M059J (cell line): ENCODE results near the gene SEC14L3. TPM values are rescaled to one million over a fixed set of nuclear protein-coding genes. Genes with fewer than 3 reads are reported as not detected.
A peak's percentile ranks its signal among the peaks of the same experiment; 100 is the strongest.
"Not testable (repeated sequence)": the region's sequence is repeated elsewhere in the genome, so short reads cannot be mapped to it uniquely, and the experiment has no call there.

Experiments
- DNase-seq: peaks from one replicate; pipeline ENCODE4 v3.0.0-alpha.2; 2012; ENCODE audit warnings: low read depth
- total RNA-seq: library from RNA; depleted of rRNA; stranded (reverse); fragments of >200 nt; shearing (Covaris generic); gene quantifications from 2 replicates; pipeline ENCODE4 v1.2.3, GENCODE V29; 2014

SEC14L3 gene
- total RNA-seq, 1 experiment from 2014 or later, result not detected

DNA sequence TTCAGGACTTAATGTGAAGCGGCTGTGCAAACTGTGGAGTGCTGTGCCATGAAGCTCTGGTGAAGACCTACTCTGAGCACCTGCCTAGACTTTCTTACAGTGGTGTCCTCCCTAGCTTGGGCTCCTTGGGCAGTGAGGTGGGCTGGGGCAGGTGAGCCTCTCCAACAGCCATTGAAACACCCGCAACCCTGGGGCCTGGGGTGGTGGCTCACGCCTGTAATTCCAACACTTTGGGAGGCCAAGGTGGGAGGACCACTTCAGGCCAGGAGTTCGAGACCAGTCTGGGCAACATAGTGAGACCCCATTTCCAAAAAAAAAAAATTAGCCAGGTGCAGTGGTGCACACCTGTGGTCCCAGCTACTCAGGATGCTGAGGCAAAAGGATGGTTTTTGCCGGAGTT lies 14.3 kb upstream of the SEC14L3 start:
- DNase-seq, result no peak

DNA sequence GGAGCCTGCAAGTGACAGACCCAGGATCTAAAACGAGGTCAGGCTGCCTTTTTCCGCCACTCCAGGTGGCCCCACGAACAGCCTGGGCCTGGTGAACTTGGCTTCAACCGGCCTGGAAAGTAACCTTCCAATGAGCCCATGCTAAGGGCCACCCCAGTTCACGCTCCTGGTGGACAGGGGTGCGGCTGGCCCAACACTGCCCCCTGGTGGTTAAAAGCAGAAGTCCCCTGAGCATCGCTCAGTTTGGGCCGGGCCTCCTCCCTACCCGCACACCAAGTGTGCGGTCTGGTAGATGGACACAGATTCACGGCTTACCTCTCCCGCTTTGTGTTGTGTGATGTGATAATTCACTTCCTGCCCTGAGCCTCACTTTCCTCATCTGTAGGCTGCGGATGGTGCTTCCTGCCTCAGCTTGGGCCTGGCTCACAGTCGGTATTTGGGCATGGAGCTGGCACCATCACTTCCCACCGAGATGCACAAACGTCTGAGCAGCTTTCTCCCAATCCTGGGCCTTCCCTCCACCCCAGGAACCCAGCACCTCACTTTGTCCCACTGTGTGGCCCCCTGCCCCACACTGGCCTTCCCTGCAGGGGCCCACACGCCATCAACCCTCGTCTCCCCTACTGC lies 13.7 kb upstream of the SEC14L3 start:
- peak; percentile 41 for DNase-seq

DNA sequence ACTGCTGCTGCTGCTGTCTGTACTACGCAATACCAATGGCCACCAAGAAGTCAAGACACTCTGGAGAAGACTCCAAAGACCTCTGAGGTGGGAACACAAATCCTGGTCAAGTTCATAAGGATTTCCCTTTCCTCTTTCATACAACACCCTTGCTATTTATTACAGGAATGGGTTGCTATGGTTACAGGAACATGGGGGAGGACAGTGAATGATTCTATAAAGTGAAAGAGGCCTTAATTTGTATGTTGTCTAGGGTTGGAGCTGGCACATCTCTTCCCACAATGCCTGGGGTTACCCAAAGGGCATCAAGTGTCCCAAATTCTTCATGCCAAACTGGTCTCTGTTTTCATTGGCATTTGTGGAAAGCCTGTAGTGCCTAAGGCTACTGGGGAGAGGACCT lies 11.4 kb upstream of the SEC14L3 start:
- DNase-seq, result peak; percentile 21

GRCh38 chr22:30481711-30482110 lies 9.9 kb upstream of the SEC14L3 start:
- DNase-seq, result peak; percentile 65

- DNase-seq, result no peak
Measured at GRCh38 chr22:30479981-30480380, 8.2 kb upstream of the SEC14L3 start.

- DNase-seq, result peak; percentile 51
Measured at GRCh38 chr22:30474683-30475424, 3.0 kb upstream of the SEC14L3 start.

DNA sequence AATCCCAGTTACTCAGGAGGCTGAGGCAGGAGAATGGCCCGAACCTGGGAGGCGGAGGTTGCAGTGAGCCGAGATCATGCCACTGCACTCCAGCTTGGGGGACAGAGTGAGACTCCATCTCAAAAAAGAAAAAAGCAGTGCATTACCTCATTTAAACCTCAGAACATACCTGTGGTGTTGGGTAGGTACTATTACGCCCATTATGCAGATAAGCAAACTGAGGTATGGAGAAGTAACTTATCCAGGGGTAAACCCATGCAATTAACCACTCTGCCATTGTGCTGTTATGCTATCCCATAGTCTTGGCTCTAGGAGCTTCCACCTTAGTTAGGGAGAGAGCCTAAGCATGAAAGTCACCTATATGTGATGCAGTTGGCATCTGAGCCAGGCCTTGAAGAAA lies 2.3 kb upstream of the SEC14L3 start:
- DNase-seq, result no peak

DNA sequence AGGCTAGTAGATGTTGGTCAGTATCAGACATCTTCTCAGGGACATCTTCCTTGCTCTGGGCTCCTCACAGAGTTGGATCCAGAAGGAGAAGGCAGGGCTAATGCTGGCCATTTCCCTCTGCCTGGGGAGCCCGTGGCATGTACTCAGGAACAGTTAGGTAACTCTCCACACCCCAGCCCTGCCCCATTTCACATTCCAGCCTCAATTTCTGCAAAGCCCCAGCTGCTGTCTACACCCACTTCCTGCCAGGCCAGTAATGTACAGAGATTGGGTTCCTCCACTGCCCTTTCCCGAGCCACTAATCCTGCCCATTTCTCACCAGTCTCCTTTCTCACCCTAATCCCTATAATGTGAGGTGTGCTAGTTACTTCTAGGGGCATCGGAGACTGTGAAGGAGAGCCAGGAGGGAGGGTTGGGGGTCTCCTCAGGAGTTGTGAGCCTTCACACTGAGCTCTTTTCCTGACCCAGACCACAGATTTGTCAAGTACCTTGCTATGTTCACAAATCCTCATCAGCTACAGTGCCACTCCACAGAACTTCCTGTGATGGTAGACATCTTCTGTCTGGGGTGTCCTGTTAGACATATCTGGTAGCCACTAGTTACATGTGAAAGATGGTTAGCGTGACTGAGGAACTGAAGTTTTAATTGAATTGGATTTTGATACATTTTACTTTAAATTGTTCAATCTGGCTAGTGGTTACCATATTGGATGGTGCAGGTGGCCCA lies 1.3 kb upstream of the SEC14L3 start:
- DNase-seq, result no peak

DNA sequence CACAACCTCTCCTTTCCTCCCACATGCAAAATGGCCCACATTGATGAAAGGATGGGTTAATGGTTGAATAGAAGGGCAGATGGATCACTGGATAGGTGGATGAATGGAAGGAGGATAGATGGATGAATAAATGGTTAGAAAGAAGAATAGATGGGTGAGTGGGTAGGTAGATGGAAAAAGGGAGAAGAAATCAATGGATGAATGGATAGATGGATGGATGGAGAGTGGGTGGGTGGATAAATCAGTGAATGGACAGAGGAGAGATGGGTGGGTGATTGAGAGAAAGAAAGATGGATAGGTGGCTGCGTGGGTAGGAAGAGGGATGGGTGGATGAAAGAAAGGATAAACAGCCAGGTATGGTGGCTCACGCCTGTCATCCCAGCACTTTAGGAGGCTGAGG lies 1.2 kb downstream of the SEC14L3 start:
- DNase-seq, result no peak

DNA sequence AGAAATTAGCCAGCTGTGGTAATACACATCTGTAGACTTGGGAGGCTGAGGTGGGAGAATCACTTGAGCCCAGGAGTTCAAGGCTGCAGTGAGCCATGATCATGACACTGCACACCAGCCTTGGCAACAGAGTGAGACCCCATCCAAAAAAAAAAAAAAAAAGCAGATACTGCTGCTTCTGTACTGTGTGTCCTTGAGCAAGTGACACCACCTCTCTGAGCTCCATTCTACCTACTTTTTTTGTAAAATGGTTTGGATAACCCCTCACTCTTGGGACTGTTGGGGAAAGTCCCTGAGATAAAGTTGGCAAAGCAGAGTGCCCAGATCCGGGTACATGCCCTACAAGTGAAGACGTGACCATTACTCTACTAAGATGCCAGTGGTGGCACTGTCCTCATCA lies 2.7 kb downstream of the SEC14L3 start:
- no peak for DNase-seq

DNA sequence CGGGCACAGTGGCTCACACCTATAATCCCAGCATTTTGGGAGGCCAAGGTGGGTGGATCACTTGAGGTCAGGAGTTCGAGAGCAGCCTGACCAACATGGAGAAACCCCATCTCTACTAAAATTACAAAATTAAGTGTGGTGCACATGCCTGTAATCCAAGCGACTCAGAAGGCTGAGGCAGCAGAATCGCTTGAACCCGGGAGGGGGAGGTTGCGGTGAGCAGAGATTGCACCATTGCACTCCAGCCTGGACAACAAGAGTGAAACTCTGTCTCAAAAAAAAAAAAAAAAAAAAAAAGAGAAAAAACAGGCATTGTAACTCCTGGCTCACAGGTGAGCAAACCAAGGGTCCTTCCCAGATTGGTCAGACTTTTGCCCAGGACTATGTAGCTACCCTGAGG lies 11.3 kb downstream of the SEC14L3 start:
- DNase-seq, result not testable (repeated sequence)

GRCh38 chr22:30460147-30460546 lies 11.7 kb downstream of the SEC14L3 start:
- no peak for DNase-seq

DNA sequence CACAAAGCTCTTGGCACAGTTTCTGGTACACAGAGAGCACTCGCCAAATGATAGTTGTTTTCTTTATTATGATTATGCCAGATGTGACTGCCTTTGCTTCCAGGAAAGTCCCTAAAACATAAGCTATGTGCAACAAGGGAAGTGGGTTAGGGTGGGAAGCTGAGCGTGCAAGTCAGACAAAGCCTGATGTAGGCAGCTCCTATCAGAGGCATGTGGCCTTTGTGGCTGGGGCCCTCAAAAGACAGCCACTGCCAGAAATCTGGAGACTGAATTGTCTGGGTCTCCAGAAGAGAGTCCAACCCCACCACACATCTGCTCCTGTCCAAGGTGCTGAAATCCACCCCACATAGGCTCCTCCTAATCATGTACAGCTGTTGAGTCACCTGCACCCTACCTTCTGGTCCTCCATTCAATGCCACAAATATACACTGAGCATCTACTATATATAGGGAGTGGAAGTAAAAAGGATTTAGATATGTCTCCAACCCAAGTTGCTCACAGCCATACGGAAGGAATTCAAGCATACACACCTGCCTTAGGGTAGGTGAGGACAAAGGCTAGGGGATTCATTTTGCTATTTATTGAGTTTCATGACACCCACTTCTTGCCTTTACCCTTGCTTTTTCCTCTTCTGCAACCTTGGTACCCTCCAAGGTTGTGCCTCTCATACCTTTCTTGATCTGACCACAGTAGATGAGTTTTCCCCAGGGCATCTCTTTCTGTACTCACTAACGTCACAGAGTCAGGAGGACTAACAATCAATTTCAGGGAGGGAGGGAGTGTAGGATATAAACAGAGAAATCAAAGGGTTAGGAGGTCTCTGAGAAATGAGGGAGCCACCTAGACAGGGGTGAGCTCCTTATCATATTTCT lies 12.4 kb downstream of the SEC14L3 start:
- peak; percentile 25 for DNase-seq

- DNase-seq, result peak; percentile 11
Measured at GRCh38 chr22:30457981-30458380, 13.8 kb downstream of the SEC14L3 start.

DNA sequence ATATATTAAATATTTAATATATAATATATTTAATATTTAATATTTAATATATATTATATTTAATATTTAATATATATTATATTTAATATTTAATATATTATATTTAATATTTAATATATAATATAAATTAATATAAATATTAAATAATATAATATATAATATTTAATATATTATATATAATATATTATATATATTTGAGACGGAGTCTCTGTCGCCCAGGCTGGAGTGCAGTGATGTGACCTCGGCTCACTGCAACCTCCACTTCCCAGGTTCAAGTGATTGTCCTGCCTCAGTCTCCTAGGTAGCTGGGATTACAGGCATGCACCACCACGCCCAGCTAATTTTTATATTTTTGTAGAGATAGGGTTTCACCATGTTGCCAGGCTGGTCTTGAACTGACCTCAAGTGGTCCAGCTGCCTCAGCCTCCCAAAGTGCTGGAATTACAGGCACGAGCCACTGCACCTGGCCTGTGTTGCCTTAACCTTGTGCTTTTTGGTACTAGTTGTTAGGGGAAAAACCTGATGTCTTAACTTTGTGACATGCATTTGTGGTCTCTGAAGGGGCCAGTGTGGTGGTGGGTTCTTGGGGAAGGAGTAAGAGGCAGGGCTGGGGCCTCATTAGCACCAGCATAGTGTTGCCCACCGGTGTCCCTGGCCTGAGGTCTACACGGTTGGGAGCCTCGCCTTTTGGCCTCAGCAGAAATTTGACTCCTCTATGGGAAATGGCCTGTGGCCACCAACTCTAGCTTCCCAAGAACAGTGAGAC lies 16.6 kb downstream of the SEC14L3 start:
- DNase-seq, result no peak

DNA sequence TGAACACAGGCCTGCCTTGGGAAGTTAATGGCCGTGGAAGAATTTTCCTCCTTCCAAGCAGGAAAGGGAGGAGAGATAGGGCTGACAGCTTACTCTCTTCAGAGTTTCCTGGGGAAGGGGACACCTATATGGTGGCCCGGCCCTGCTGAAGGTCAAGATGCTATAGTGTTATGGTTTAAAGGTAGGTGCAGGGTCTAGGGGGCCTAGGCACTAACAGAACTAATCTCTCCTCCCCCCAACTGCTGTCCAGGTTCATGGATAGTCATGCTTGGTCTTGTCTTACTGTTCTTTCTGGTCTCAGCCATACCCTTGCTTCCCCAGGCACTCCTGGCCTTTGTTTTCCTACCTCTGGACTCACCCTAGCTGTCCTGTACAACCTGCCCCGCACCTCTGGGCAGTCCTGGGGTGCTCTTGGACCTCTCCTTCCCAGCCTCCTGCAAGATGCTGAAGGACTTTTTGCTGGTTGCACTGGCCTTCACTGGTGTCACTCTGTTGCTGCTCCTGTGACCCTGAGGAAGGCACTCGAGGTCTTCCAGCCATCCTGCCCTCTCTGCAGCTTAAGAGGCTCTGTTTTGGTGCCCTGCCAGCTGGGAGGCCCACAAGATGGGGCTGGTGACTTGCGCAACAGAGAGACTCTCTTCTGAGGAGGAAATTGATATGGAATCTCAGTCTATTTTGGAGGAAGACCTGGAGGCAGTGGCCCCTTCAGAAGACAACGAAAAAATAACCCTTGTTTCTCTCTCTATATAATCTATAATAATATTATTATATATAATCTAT lies 17.9 kb downstream of the SEC14L3 start:
- DNase-seq, result peak; percentile 28

DNA sequence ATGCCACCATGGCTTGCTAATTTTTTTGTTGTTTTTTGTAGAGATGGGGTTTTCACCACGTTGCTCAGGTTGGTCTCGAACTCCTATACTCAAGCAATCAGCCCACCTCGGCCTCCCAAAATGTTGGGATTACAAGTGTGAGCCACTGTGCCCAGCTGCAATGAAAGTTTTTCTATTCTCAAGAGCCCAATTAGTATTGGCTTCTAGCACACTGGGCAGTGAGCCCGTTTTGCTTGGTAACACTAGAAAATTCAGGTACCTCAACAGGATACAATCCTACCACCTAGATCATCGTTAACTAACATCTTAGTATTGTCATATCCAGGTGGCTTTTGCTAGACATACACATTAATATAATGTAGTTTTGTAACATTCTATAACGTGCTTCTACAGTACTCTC lies 19.0 kb downstream of the SEC14L3 start:
- DNase-seq, result no peak

DNA sequence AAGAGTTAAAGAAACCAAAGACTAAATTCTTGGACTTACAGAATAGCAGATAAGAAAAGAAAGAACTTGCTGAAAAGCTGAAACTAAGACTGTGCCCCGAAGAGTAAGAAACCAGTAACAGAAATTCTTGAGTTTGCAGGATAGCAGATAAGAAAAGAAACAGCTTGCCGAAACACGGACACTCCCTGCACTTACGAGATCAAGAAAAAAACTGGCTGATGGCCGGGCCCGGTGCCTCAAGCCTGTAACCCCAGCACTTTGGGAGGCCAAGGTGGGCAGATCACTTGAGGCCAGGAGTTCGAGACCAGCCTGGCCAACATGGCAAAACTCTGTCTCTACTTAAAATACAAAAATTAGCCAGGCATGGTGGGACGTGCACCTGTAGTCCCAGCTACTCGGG lies 20.3 kb downstream of the SEC14L3 start:
- not testable (repeated sequence) for DNase-seq

- DNase-seq, result no peak
Measured at GRCh38 chr22:30447656-30448055, 24.2 kb downstream of the SEC14L3 start.

DNA sequence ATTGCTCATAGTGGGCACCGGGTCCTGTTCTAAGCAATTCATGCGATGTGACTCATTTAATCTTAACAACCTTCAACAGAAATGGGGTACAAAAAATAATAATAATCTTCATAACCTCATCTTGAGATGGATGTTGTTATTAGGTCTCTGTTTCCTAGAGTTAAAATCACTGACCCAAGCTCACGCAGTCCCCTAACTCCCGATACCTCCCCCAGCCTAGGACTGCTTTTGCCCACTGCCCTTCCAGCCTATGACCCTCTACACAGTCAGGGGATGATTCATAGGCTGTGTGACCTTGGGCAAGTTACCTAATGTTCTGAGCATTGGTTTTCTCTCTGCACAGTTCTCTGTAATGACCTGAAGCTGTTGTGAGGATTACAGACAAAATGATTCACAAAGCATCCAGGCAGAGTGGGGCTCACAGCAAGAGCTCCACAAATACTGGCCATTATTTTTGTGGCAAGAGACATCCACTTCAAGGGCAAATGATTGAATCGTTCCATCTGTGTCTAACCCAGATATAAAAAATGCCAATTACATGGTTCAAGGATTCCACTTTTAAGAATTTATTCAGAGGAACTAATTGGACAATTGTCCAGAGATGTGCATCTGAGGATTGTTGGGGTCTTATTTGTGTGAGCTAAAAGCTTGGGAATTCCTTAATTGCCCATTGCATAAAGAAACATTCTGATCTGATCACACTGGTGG lies 26.2 kb downstream of the SEC14L3 start:
- peak; percentile 23 for DNase-seq
